Fibroblast of lung (primary cell): Measurements from ENCODE around the gene SFI1. TPM values are rescaled to one million over a fixed set of nuclear protein-coding genes. Genes with fewer than 3 reads are reported as not detected.
A peak's percentile ranks its signal among the peaks of the same experiment; 100 is the strongest.
"Not testable (repeated sequence)": the region's sequence is repeated elsewhere in the genome, so short reads cannot be mapped to it uniquely, and the experiment has no call there.

Experiments used
- DNase-seq, 2 donors: peaks; one replicate each; pipeline versions ENCODE4 v3.0.0 to v3.0.0-alpha.2; 2010; ENCODE audit warnings: low read depth in 2 of 2
- H2AFZ ChIP-seq: 2 replicates; pipeline ENCODE4 v1.5.1; 2012; ENCODE audit warnings: low read length, control low read depth, inconsistent platforms
- H3K27ac ChIP-seq: 2 replicates; pipeline ENCODE4 v1.5.1; 2011; ENCODE audit warnings: low read length, control low read depth; ENCODE audit not compliant: insufficient read depth
- H3K27me3 ChIP-seq: 2 replicates; pipeline ENCODE4 v1.5.1; 2011; ENCODE audit warnings: mild to moderate bottlenecking, low read length; ENCODE audit not compliant: control insufficient read depth, insufficient read depth
- H3K36me3 ChIP-seq: 2 replicates; pipeline ENCODE4 v1.5.1; 2011; ENCODE audit warnings: low read length; ENCODE audit not compliant: control insufficient read depth, insufficient read depth
- H3K4me1 ChIP-seq: 2 replicates; pipeline ENCODE4 v1.5.1; 2011; ENCODE audit warnings: low read length; ENCODE audit not compliant: control insufficient read depth, insufficient read depth; ENCODE audit errors: extremely low read depth
- H3K4me2 ChIP-seq: 2 replicates; pipeline ENCODE4 v1.5.1; 2011; ENCODE audit warnings: low read length, control low read depth; ENCODE audit not compliant: insufficient read depth; ENCODE audit errors: extremely low read depth
- H3K4me3 ChIP-seq, 4 experiments: fragments of 200-600 bp in 1 of 4; sonication (generic) in 1 of 4; replicated peaks in 1 of 4; 2 replicates each; pipeline ENCODE4 v1.5.1; 2011 to 2016; ENCODE audit warnings: low read length in 4 of 4, low read depth in 3 of 4, mild to moderate bottlenecking in 3 of 4, control low read depth in 2 of 4, inconsistent platforms in 1 of 4, mixed read lengths in 1 of 4; ENCODE audit not compliant: insufficient read depth in 1 of 4; ENCODE audit errors: control extremely low read depth in 1 of 4
- H3K79me2 ChIP-seq: 2 replicates; pipeline ENCODE4 v1.5.1; 2012; ENCODE audit warnings: mild to moderate bottlenecking, low read length, inconsistent platforms; ENCODE audit not compliant: control insufficient read depth, insufficient read depth
- H3K9ac ChIP-seq: 2 replicates; pipeline ENCODE4 v1.5.1; 2011; ENCODE audit warnings: mild to moderate bottlenecking, low read length, control low read depth; ENCODE audit not compliant: insufficient read depth
- H3K9me3 ChIP-seq: 2 replicates; pipeline ENCODE4 v1.5.1; 2012; ENCODE audit warnings: low read depth, low read length; ENCODE audit not compliant: control insufficient read depth, insufficient read depth
- H4K20me1 ChIP-seq: 2 replicates; pipeline ENCODE4 v1.5.1; 2011; ENCODE audit warnings: low read length; ENCODE audit not compliant: control insufficient read depth, insufficient read depth; ENCODE audit errors: extremely low read depth
- CTCF ChIP-seq, 2 donors: IDR thresholded peaks in 1 of 2; conservative IDR thresholded peaks in 1 of 2; 1 replicate in 1 of 2; 2 replicates in 1 of 2; pipeline ENCODE4 v1.5.1; 2011 to 2012; ENCODE audit warnings: low read length in 2 of 2, control low read depth in 1 of 2, inconsistent platforms in 1 of 2, low read depth in 1 of 2, mild to moderate bottlenecking in 1 of 2
- EZH2 ChIP-seq: IDR thresholded peaks from 2 replicates; pipeline ENCODE4 v1.5.1; 2012; ENCODE audit warnings: low read length, control low read depth, mild to moderate bottlenecking; ENCODE audit errors: missing control alignments
- polyA plus RNA-seq, 2 donors: library from polyadenylated mRNA; depleted of rRNA in 1 of 2; stranded (reverse) in 1 of 2; unstranded in 1 of 2; fragments of >200 nt; gene quantifications; 2 replicates each; pipeline ENCODE4 v1.2.1, GENCODE V29; 2011 to 2012; ENCODE audit warnings: missing spikeins in 1 of 2
- total RNA-seq: library from RNA; depleted of rRNA; stranded (reverse); fragments of >200 nt; gene quantifications from 2 replicates; pipeline ENCODE4 v1.2.1, GENCODE V29; 2014

SFI1 gene
- total and polyA plus RNA-seq, 2 donors (not counting 1 experiment from before 2014, with no cell fraction given), result 3.6 to 11.4 TPM

GRCh38 chr22:31490496-31490925 is 5.8 kb upstream of the SFI1 start:
- Histone ChIP-seq H3K4me3 (peak overlapping the region; percentile 70 to 95 (median 78)), H3K4me1 (peaks cover 7% of the 10 kb centered on the region), H3K4me2 (peak overlapping the region; percentile 98), H3K27me3 (no peaks in the 10 kb centered on the region), H3K9ac (peak overlapping the region; percentile 99), H2AFZ (peak overlapping the region; percentile 90), H3K36me3 (peaks cover 4% of the 10 kb centered on the region), H3K27ac (peak overlapping the region; percentile 93), H4K20me1 (no peaks in the 10 kb centered on the region), H3K9me3 (no peaks in the 10 kb centered on the region), H3K79me2 (peaks cover 21% of the 10 kb centered on the region)
- DNase-seq, result peak; percentile 63 to 84
- TF ChIP-seq EZH2 (no peak), CTCF (conservative IDR thresholded peaks at IDR 0.05 in 1 of 2, IDR thresholded peaks at IDR 0.05 in 1 of 2; ENCODE audit: low read depth in 1 of 2, low read length in 2 of 2) (peak in 1 of 2 donors; percentile 6)

- peak overlapping the region in 2 of 4 experiments; percentile 81 to 95 for H3K4me3 ChIP-seq
- peaks cover 4% of the 10 kb centered on the region for H3K36me3 ChIP-seq
- H3K9ac ChIP-seq, result no peak overlapping the region
- no peaks in the 10 kb centered on the region for H3K27me3 ChIP-seq
- TF ChIP-seq CTCF (conservative IDR thresholded peaks at IDR 0.05 in 1 of 2, IDR thresholded peaks at IDR 0.05 in 1 of 2; ENCODE audit: low read depth in 1 of 2, low read length in 2 of 2) (no peak), EZH2 (no peak)
- H3K27ac ChIP-seq, result peak overlapping the region; percentile 93
- DNase-seq, result no peak
- H2AFZ ChIP-seq, result no peak overlapping the region
- H3K9me3 ChIP-seq, result no peaks in the 10 kb centered on the region
- H3K4me1 ChIP-seq, result peaks cover 7% of the 10 kb centered on the region
- H4K20me1 ChIP-seq, result no peaks in the 10 kb centered on the region
- H3K79me2 ChIP-seq, result peaks cover 21% of the 10 kb centered on the region
- peak overlapping the region; percentile 98 for H3K4me2 ChIP-seq
Measured at GRCh38 chr22:31491218-31491962, 4.9 kb upstream of the SFI1 start.

GRCh38 chr22:31492151-31492550 is 4.2 kb upstream of the SFI1 start:
- Histone ChIP-seq H3K79me2 (peaks cover 27% of the 10 kb centered on the region), H3K27me3 (no peaks in the 10 kb centered on the region)

GRCh38 chr22:31493355-31493754 is 3.0 kb upstream of the SFI1 start:
- not testable (repeated sequence) for H2AFZ ChIP-seq, DNase-seq, H3K4me1 ChIP-seq, H3K27me3 ChIP-seq, H3K4me3 ChIP-seq, H3K36me3 ChIP-seq, H3K9ac ChIP-seq, H3K4me2 ChIP-seq, H4K20me1 ChIP-seq, H3K9me3 ChIP-seq, H3K27ac ChIP-seq
- peaks cover 19% of the 10 kb centered on the region for H3K79me2 ChIP-seq

More at GRCh38 chr22:31492151-31492550, 4.2 kb upstream of the SFI1 start:
- no peak for TF ChIP-seq EZH2
- Histone ChIP-seq H2AFZ (no peak overlapping the region), H3K9me3 (no peaks in the 10 kb centered on the region), H3K4me3 (no peak overlapping the region), H3K27ac (no peak overlapping the region), H3K36me3 (peaks cover 4% of the 10 kb centered on the region), H4K20me1 (no peaks in the 10 kb centered on the region), H3K9ac (no peak overlapping the region), H3K4me2 (no peak overlapping the region), H3K4me1 (peaks cover 7% of the 10 kb centered on the region)
- no peak for DNase-seq
